IPS-NIHi7 (cell line): ENCODE data around the gene ZDHHC11.
"Not testable (repeated sequence)": the region's sequence is repeated elsewhere in the genome, so short reads cannot be mapped to it uniquely, and the experiment has no call there.

ENCODE experiments used
- DNase-seq: peaks from one replicate; pipeline ENCODE4 v3.0.0; 2012; ENCODE audit warnings: mixed read lengths; ENCODE audit errors: extremely low spot score

The ZDHHC11 gene

GRCh38 chr5:878677-879076 is 27.9 kb upstream of the ZDHHC11 start:
- not testable (repeated sequence) for DNase-seq

GRCh38 chr5:878125-878524 is 27.3 kb upstream of the ZDHHC11 start:
- no peak for DNase-seq

- DNase-seq, result no peak
Measured at GRCh38 chr5:876398-877365, 25.9 kb upstream of the ZDHHC11 start.

GRCh38 chr5:875931-876330 is 25.1 kb upstream of the ZDHHC11 start:
- no peak for DNase-seq

GRCh38 chr5:873328-873727 is 22.5 kb upstream of the ZDHHC11 start:
- DNase-seq, result no peak

- no peak for DNase-seq
Measured at GRCh38 chr5:872301-872700, 21.5 kb upstream of the ZDHHC11 start.

GRCh38 chr5:871596-872298 is 21.0 kb upstream of the ZDHHC11 start:
- DNase-seq, result no peak

GRCh38 chr5:870956-871355 is 20.2 kb upstream of the ZDHHC11 start:
- DNase-seq, result no peak

- DNase-seq, result no peak
Measured at GRCh38 chr5:868428-869135, 17.8 kb upstream of the ZDHHC11 start.

- no peak for DNase-seq
Measured at GRCh38 chr5:867300-867870, 16.6 kb upstream of the ZDHHC11 start.

- no peak for DNase-seq
Measured at GRCh38 chr5:865771-866170, 15.0 kb upstream of the ZDHHC11 start.

- DNase-seq, result no peak
Measured at GRCh38 chr5:865168-865521, 14.4 kb upstream of the ZDHHC11 start.

GRCh38 chr5:864492-865167 is 13.8 kb upstream of the ZDHHC11 start:
- no peak for DNase-seq

- DNase-seq, result no peak
Measured at GRCh38 chr5:863244-863805, 12.5 kb upstream of the ZDHHC11 start.

GRCh38 chr5:862367-863243 is 11.8 kb upstream of the ZDHHC11 start:
- no peak for DNase-seq

GRCh38 chr5:861442-862366 is 10.9 kb upstream of the ZDHHC11 start:
- no peak for DNase-seq

GRCh38 chr5:860506-861150 is 9.8 kb upstream of the ZDHHC11 start:
- no peak for DNase-seq

GRCh38 chr5:859798-860296 is 9.1 kb upstream of the ZDHHC11 start:
- DNase-seq, result no peak
